GM21360 (cell line): ENCODE measurements around the gene ADAMTS1.

Experiments
- ATAC-seq: cut with Tn5 transposase; IDR thresholded peaks from one replicate; pipeline ENCODE4 v1.9.1; 2021; ENCODE audit warnings: mild to moderate bottlenecking, moderate library complexity; ENCODE audit not compliant: unreplicated experiment

The ADAMTS1 gene

GRCh38 chr21:26794597-26795411 lies 50.4 kb downstream of the ADAMTS1 start:
- no peak for ATAC-seq

GRCh38 chr21:26790296-26790695 lies 54.9 kb downstream of the ADAMTS1 start:
- ATAC-seq = no peak

- no peak for ATAC-seq
These were observed 56.4 kb downstream of the ADAMTS1 start for GRCh38 chr21:26788790-26789189.
